Upper lobe of left lung (tissue), 4 donors: ENCODE measurements around the gene EXD3.

Experiments used
- EP300 ChIP-seq, 4 donors: sonication (generic); formaldehyde crosslinking; IDR thresholded peaks; one replicate each; pipeline ENCODE4 v1.5.1; 2017; ENCODE audit warnings: antibody characterized with exemption in 4 of 4, control low read depth in 2 of 4
- TF ChIP-seq, protein P1 (sequence below), 6 experiments: fragments of 450-650 bp in 4 of 6; fragments of 200-600 bp in 2 of 6; sonication (generic) in 2 of 6; IDR thresholded peaks; one replicate each; pipeline ENCODE4 v1.5.1; 2016 to 2019; ENCODE audit warnings: antibody characterized with exemption in 6 of 6

DNA sequence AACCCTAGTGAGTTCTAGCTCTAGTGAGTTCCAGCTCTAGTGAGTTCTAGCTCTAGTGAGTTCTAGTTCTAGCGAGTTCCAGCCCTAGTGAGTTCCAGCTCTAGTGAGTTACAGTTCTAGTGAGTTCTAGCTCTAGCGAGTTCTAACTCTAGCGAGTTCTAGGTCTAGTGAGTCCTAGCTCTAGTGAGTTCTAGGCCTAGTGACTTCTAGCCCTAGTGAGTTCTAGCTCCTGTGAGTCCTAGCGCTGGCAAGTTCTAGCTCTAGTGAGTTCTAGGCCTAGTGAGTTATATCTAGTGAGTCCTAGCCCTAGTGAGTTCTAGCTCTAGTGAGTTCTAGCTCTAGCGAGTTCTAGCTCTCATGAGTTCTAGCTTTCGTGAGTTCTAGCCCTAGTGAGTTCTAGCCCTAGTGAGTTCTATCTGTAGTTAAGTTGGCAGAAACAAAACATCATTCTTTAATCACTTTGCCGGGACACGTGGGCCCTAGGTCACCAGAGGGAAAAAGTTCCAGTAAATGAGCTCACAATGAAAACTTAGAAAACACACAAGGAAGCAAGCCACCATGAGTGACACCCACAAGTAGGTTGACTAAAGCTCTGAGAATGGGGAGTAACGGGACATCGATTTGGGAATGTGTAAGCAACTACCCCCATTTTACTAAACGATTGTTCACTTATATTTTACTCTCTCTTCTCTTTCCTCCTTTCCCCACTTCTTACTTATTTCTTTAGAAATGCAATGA lies 47.5 kb downstream of the EXD3 start:
- no peak for TF ChIP-seq EP300 (IDR thresholded peaks at IDR 0.05)
- TF ChIP-seq, protein P1, sequence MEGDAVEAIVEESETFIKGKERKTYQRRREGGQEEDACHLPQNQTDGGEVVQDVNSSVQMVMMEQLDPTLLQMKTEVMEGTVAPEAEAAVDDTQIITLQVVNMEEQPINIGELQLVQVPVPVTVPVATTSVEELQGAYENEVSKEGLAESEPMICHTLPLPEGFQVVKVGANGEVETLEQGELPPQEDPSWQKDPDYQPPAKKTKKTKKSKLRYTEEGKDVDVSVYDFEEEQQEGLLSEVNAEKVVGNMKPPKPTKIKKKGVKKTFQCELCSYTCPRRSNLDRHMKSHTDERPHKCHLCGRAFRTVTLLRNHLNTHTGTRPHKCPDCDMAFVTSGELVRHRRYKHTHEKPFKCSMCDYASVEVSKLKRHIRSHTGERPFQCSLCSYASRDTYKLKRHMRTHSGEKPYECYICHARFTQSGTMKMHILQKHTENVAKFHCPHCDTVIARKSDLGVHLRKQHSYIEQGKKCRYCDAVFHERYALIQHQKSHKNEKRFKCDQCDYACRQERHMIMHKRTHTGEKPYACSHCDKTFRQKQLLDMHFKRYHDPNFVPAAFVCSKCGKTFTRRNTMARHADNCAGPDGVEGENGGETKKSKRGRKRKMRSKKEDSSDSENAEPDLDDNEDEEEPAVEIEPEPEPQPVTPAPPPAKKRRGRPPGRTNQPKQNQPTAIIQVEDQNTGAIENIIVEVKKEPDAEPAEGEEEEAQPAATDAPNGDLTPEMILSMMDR (IDR thresholded peaks at IDR 0.05) = no peak
